DMS79 treated with DMSO at 0.1 percent for 48 hours (cell line): ENCODE data around the gene U2SURP.
A peak's percentile ranks its signal among the peaks of the same experiment; 100 is the strongest.
"Not testable (repeated sequence)": the region's sequence is repeated elsewhere in the genome, so short reads cannot be mapped to it uniquely, and the experiment has no call there.

Experiments
- DNase-seq: peaks from one replicate; lab custom pipeline; 2025; lab: John Stamatoyannopoulos, UW

The U2SURP gene

GRCh38 chr3:142976621-142977398 is 24.6 kb upstream of the U2SURP start:
- DNase-seq: no peak

GRCh38 chr3:142977399-142977728 is 24.0 kb upstream of the U2SURP start:
- no peak for DNase-seq

GRCh38 chr3:142981108-142981507 is 20.3 kb upstream of the U2SURP start:
- DNase-seq: no peak

GRCh38 chr3:142982038-142982773 is 19.2 kb upstream of the U2SURP start:
- DNase-seq: no peak

GRCh38 chr3:142983318-142983717 is 18.1 kb upstream of the U2SURP start:
- no peak for DNase-seq

- no peak for DNase-seq
These were observed 17.1 kb upstream of the U2SURP start for GRCh38 chr3:142984255-142984654.

- peak; percentile 33 for DNase-seq
These were observed 14.2 kb upstream of the U2SURP start for GRCh38 chr3:142987080-142987700.

GRCh38 chr3:142987707-142988106 is 13.7 kb upstream of the U2SURP start:
- no peak for DNase-seq

GRCh38 chr3:142988221-142988620 is 13.1 kb upstream of the U2SURP start:
- not testable (repeated sequence) for DNase-seq

GRCh38 chr3:142988826-142989225 is 12.5 kb upstream of the U2SURP start:
- DNase-seq: not testable (repeated sequence)

- no peak for DNase-seq
These were observed 10.6 kb upstream of the U2SURP start for GRCh38 chr3:142990721-142991120.

GRCh38 chr3:142992323-142992722 is 9.0 kb upstream of the U2SURP start:
- DNase-seq: no peak

- peak; percentile 41 for DNase-seq
These were observed 7.4 kb upstream of the U2SURP start for GRCh38 chr3:142993958-142994442.

GRCh38 chr3:142997330-142997729 is 4.0 kb upstream of the U2SURP start:
- no peak for DNase-seq

- no peak for DNase-seq
These were observed 2.9 kb upstream of the U2SURP start for GRCh38 chr3:142998439-142998838.

- DNase-seq: no peak
These were observed 1.5 kb upstream of the U2SURP start for GRCh38 chr3:142999881-143000280.

GRCh38 chr3:143000528-143000927 is 842 bp upstream of the U2SURP start:
- DNase-seq: peak; percentile 47

GRCh38 chr3:143001034-143001368 is 369 bp upstream of the U2SURP start:
- peak; percentile 94 for DNase-seq

- peak; percentile 37 for DNase-seq
These were observed 828 bp downstream of the U2SURP start for GRCh38 chr3:143002083-143002712.

- no peak for DNase-seq
These were observed 1.4 kb downstream of the U2SURP start for GRCh38 chr3:143002727-143003126.

GRCh38 chr3:143004823-143005222 is 3.5 kb downstream of the U2SURP start:
- DNase-seq: no peak

- DNase-seq: no peak
These were observed 8.7 kb downstream of the U2SURP start for GRCh38 chr3:143010024-143010423.

- no peak for DNase-seq
These were observed 10.3 kb downstream of the U2SURP start for GRCh38 chr3:143011705-143012104.
